ENCODE measurements around the gene ADRA2B.

The ADRA2B gene

DNA sequence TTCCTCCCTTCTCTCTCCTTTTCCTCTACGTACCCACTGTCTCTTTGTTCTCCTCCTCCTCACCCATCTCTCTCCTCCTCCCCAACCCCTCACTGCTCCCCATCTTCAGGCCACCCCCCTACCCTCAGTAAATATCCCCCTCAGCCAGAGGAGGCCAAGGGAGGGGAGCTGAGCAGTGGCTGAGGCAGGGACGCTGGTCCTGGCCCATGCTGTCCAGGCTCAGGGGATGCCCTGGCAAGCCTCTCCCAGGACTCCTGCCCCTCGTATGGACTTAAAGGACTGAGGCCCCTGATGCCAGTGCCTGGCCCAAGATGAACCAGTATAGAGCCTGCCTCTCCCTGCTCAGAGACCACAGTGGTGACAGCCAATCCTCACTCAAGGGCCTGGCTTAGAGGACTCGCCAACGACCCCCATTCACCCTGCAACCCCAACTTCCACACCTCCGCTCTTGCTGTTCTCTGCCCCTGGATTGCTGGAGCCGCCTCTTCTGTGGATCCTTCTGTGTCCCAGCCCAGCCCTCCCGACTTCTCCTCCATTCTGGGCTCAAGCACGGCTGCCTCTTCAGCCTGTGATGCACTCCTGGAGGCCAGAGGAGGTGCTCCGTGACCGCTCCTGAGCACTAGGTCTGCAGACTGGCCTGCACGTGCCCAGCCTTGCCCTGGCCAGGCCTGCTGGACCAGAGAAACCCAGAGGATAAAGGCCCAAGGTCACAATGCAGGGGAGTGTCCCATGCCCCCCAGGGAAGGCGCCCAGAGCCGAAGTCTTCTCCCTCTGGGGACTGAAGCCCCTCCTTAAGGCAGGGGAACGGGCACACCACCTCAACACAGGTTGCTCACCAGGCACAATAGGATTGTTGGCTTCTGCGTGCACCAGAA, 38.4 kb upstream of the ADRA2B start:
- no peak for DNase-seq

DNA sequence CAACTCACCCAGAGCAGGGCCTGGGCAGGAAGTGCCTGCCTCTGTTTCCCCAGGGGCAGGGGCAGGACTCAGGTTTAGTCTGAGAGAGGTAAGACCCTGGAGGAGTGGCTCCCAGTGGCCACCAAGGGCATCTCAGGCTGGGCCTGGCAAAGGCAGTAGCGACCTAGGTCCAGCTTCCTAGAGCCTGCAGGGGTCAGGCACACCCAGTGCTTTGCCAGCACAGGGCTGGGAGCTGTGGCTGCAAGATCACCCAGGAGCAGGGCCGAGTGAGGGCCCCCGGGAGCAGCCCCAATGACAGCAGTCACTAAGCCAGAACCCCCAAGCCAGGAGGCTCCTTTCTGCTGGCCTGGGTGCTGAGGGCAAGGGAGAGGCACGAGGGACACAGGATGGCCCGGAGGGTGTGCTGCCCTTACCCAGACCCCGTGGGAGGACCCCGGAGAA, 37.6 kb upstream of the ADRA2B start:
- TF ChIP-seq GATA1 (IDR thresholded peaks at IDR 0.05; ENCODE audit: low read depth, low read length) (no peak), POLR2A (IDR thresholded peaks at IDR 0.05; ENCODE audit: low read length) (no peak)
- no peak for DNase-seq

More for the DNA sequence above, 38.4 kb upstream of the ADRA2B start:
- TF ChIP-seq POLR2A (IDR thresholded peaks at IDR 0.05; ENCODE audit: low read length) (no peak), GATA1 (IDR thresholded peaks at IDR 0.05; ENCODE audit: low read depth, low read length) (no peak)

DNA sequence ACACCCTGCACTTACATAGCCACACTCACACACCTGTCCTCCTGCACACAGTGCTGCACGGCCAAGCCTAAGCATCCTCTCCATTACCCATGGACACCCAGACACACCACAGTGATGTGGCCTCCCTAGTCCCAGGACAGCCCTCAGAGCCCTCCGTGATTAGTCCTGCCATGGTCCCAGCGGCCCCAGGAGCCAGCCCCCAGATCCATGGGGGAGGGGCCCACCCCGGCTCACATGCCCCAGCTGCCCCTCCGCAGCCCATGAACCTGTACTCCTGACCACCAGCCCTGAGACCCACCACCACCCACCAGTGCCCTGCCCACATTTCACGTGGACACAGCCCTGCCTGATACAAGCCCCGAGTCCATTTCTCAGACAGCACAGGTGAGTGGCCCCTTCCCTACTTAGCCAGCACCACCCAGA, 36.9 kb upstream of the ADRA2B start:
- TF ChIP-seq GATA1 (IDR thresholded peaks at IDR 0.05; ENCODE audit: low read depth, low read length) (no peak), POLR2A (IDR thresholded peaks at IDR 0.05; ENCODE audit: low read length) (no peak)
- DNase-seq, result no peak

DNA sequence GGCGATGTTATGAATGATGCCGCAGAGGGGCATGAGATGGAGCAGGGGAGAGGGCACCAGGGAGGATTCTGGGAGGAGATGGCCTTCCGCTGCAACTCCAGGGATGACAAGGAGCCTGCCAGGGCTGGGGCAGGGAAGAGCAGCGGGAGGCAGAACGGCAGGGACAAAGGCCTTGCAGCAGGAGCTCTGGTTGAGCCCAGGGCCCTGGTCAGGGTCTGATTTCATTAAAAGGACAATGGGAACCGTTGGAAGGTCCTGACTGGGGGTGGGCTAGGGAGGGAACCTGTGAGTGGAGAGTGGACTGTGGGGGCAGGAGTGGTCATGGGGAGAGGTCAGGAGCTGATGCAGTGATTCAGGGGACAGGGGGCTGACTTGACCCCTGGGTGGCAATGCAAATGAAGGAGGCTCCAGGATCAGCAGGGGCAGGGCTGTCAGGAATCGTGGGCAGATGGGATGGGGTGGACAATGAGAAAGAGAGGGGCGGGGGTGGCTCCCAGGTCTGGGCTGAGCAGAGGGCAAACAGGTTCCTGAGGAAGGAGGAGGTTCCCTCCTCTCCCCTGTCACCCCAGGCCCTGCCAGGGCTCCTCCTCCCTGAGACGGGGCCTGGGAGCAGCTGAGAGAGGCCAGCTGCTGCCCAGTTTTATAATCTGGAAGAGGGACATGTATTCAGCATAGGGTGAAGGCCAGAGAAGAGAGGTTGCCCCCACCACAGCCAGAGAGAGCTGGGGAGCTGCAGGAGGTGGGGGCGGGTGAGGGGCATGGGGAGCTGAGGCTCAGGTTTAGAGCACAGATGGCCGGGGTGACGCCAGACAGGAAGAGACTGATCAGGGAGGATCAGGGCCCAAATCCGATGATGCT, 36.2 kb upstream of the ADRA2B start:
- TF ChIP-seq GATA1 (IDR thresholded peaks at IDR 0.05; ENCODE audit: low read depth, low read length), result no peak
- no peak for TF ChIP-seq POLR2A (IDR thresholded peaks at IDR 0.05; ENCODE audit: low read length)
- no peak for DNase-seq

DNA sequence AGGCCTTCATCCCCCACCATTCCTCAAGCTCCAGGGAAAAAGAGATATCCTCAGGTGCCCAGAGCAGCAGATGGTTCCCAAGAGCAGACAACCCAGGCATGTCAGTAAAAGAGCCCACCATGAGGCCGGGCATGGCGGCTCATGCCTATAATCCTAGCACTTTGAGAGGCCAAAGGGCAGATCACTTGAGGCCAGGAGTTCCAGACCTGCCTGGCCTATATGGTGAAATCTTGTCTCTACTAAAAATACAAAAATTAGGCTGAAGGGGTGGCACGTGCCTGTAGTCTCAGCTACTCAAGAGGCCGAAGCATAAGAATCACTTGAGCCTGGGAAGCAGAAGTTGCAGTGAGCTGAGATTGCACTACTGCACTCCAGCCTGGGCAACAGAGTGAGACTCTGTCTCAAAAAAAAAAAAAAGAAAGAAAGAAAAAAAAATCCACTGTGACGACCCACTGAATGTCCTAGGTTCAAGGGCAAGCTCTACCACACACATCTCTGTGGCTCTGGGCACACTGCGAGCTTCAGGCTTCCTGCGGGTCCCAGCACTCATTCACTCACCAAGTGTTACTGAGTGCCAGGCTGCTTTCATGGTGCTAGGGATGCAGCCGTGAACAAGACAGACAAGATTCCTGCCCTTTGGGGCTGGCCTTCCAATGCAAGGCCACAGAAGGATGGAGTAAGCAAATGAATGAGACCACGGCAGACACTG, 35.4 kb upstream of the ADRA2B start:
- no peak for DNase-seq
- TF ChIP-seq POLR2A (IDR thresholded peaks at IDR 0.05; ENCODE audit: low read length) (no peak), GATA1 (IDR thresholded peaks at IDR 0.05; ENCODE audit: low read depth, low read length) (no peak)

DNA sequence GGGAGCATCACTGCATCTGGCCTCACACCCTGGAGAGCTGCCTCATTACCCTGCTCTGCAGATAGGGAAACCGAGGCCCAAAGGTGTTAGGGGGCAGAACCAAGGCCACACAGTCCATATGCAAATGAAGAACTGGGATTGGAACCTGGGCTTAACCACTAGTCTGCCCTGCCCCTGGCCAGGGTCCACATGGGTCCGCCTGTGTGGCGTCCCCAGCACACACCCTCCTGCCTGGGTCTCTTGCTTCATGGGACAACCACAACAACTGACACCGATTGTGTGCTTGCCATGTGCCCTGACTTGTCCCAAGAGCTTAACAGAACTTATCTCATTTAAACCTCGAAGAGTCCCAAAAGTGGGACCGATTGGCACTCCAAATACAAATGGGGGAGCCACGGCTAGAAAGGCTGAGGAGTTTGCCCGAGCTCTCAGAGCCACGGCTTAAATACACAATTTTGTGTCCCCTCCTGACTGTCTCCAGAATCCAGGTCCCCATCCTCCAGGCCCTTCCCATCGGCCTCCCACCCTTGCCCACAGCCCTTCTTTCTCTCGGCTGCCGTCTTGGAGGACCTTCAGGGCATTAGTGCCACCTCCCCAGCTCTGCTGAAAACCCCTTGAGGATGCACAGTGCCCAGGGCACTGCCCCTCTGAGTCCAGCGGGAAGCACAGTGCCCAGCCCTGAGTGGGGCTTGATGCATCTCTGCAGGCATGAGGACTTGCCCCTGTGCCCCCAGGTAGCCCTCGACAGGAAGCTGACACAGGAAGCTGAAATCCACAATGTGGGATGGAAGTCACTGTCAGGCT, 34.6 kb upstream of the ADRA2B start:
- TF ChIP-seq POLR2A (IDR thresholded peaks at IDR 0.05; ENCODE audit: low read length), result no peak
- TF ChIP-seq GATA1 (IDR thresholded peaks at IDR 0.05; ENCODE audit: low read depth, low read length), result no peak
- no peak for DNase-seq

DNA sequence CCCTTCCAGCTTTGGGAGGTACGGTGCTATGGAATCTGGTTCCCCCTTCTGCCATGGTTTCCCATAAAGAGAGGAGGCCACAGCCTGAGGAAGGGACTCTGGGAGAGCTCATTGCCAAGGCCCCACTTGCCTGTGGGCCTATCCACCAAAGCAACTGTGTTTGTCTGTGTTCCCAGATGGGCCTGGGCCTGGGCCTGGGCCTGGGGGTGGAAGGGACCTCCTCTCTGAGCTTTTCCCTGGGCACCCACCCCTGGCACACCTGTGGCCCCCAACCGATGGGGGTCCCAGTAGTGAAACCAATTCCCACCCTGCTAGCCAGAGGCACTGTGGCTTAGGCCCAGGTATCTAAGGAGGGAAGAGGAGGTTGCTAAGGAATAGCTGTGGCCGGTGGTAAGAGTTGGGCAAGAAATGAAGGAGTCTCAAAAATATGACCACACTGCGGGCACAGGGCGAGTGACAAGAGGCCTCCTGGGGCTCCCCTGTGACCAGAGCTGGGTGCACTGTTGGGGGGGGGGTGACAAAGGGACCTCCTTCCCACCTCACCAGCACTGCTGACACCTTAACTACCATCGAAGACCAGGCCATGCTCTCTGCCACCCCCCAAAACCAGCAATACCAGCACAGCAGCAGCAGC, 33.8 kb upstream of the ADRA2B start:
- DNase-seq, result no peak
- TF ChIP-seq POLR2A (IDR thresholded peaks at IDR 0.05; ENCODE audit: low read length), result no peak
- TF ChIP-seq GATA1 (IDR thresholded peaks at IDR 0.05; ENCODE audit: low read depth, low read length), result no peak

DNA sequence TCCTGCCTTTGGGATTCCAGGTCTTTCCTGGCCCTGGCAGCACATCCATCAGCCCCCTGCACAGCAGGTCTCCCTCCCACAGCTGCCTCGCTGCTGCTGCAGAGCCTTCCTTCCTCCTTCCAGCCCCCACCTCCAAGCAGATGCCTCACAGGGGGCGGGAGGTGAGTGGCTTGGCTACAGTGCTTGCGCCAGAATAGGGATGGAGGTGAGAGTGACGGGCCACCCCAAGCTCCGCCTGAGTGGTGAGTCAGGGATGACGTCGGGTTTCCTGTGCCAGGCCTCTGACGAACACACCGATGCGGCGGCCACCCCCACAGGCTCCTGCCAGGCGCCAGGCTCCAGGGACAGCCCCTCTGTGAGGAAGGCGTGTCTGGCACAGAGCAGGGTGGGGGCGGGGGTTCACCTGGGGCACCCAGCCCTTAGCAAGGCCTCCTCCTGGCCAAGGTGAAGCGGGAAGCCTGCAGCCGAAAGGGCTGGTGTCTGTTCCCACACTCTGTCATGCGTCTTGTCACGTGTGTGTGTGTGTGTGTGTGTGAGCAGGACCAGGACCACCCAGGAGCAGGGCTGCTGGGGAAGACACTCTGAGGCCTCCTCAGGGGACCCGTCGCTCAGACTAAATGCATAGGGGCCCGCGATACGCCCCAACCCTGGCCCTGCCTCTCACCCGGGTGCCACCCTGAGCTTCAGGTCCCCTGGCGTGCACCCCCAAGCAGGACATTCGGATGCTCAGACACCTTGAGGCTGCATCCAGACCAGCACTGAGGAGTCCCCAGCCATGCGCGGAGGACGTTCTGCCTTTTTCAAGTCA, 32.2 kb upstream of the ADRA2B start:
- DNase-seq, result peak; percentile 63 to 85
- no peak for TF ChIP-seq GATA1 (IDR thresholded peaks at IDR 0.05; ENCODE audit: low read depth, low read length)
- TF ChIP-seq POLR2A (IDR thresholded peaks at IDR 0.05; ENCODE audit: low read length), result no peak

DNA sequence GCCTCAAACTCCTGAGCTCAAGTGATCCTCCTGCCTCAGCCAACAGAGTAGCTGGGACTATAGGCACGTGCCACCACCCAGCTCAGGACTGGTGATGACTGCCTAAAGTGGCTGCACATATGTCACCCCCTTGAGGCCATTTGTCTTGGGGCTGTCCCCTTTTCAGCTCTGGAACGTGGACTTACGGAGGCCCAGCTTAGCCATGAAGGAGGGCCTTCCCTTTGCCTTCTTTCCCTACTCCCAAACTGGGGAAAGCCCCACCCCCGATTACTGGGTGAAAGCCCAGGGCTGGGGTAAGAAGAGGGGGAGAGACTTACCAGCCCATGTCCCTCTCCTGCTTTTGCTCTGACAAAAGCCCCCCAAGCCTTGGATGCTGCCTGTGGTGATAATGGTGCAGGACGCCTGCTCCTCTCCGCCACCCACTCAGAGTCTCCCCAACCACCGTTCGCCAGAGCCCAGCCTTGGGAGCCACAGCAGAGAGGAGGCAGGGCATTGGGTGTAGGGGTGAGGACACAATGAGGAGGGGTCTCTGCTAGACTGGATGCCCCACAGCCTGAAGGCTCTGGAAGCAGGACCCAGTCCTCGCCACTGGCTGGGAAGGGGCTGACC, 31.3 kb upstream of the ADRA2B start:
- TF ChIP-seq GATA1 (IDR thresholded peaks at IDR 0.05; ENCODE audit: low read depth, low read length) (no peak), POLR2A (IDR thresholded peaks at IDR 0.05; ENCODE audit: low read length) (no peak)
- DNase-seq, result peak; percentile 20 to 26

DNA sequence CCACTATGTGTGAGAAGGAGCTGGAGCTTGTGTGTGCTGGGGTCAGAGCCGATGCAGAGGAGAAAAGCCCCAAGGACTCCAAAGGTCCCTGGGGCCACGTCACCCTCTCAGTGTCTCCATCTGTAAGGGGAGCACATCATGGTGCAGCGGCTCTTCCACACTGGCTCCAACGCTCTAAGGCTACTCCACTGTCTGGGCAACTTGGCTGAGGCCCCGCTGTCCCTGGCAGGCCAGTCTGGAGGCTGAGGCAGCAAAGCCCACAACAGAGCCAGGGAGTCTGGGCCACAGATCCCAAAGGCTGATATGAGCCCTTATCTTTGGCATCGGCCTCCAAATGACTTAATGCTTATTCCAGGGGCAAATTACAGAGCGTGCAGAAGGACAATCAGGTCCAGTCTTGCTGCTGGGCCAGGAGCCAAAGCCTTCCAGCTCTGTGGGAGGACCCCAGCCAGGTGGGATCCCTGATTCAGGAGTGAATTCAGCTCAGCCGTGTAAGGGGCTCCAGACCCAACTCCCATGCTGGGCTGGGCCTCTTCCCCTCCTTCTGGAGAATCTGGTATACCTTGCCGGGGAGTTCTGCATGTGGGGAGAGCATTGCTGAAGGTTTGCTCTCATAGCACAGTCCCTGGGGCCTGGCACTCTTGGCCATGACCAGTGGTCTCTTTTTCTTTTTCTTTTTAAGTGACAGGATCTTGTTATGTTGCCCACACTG, 30.7 kb upstream of the ADRA2B start:
- peak; percentile 40 to 46 for DNase-seq
- TF ChIP-seq POLR2A (IDR thresholded peaks at IDR 0.05; ENCODE audit: low read length) (no peak), GATA1 (IDR thresholded peaks at IDR 0.05; ENCODE audit: low read depth, low read length) (no peak)

Measured in erythroblast (primary cell).